ENCODE results near the gene TUBGCP2.
"Not testable (repeated sequence)": the region's sequence is repeated elsewhere in the genome, so short reads cannot be mapped to it uniquely, and the experiment has no call there.

TUBGCP2 gene

GRCh38 chr10:133325440-133326222 lies 17.0 kb upstream of the TUBGCP2 start:
- ATAC-seq (ENCODE audit: low read depth), result 0 out of 3 replicates have a peak, but pooled peaks have one; percentile 19
- peak overlapping the region; percentile 18 for H3K4me3 ChIP-seq (ENCODE audit: severe bottlenecking)
- H3K4me1 ChIP-seq (ENCODE audit: insufficient read depth, poor library complexity, severe bottlenecking), result no peaks in the 10 kb centered on the region
- TF ChIP-seq, protein P1, sequence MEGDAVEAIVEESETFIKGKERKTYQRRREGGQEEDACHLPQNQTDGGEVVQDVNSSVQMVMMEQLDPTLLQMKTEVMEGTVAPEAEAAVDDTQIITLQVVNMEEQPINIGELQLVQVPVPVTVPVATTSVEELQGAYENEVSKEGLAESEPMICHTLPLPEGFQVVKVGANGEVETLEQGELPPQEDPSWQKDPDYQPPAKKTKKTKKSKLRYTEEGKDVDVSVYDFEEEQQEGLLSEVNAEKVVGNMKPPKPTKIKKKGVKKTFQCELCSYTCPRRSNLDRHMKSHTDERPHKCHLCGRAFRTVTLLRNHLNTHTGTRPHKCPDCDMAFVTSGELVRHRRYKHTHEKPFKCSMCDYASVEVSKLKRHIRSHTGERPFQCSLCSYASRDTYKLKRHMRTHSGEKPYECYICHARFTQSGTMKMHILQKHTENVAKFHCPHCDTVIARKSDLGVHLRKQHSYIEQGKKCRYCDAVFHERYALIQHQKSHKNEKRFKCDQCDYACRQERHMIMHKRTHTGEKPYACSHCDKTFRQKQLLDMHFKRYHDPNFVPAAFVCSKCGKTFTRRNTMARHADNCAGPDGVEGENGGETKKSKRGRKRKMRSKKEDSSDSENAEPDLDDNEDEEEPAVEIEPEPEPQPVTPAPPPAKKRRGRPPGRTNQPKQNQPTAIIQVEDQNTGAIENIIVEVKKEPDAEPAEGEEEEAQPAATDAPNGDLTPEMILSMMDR (IDR thresholded peaks at IDR 0.05; ENCODE audit: poor library complexity, severe bottlenecking), result no peak
- peaks cover 39% of the 10 kb centered on the region for H3K27me3 ChIP-seq (ENCODE audit: insufficient read depth, poor library complexity, severe bottlenecking)
- no peaks in the 10 kb centered on the region for H3K36me3 ChIP-seq (ENCODE audit: low read depth)
- no peak overlapping the region for H3K27ac ChIP-seq (ENCODE audit: poor library complexity, severe bottlenecking)
- DNase-seq (ENCODE audit: low spot score), result peak; percentile 45
- H3K9me3 ChIP-seq (ENCODE audit: severe bottlenecking), result no peaks in the 10 kb centered on the region

- Histone ChIP-seq H3K36me3 (ENCODE audit: low read depth) (no peaks in the 10 kb centered on the region), H3K4me3 (ENCODE audit: severe bottlenecking) (no peak overlapping the region), H3K4me1 (ENCODE audit: insufficient read depth, poor library complexity, severe bottlenecking) (no peaks in the 10 kb centered on the region), H3K27me3 (ENCODE audit: insufficient read depth, poor library complexity, severe bottlenecking) (peaks cover 37% of the 10 kb centered on the region), H3K27ac (ENCODE audit: poor library complexity, severe bottlenecking) (no peak overlapping the region), H3K9me3 (ENCODE audit: severe bottlenecking) (no peaks in the 10 kb centered on the region)
- TF ChIP-seq, protein P1 (IDR thresholded peaks at IDR 0.05; ENCODE audit: poor library complexity, severe bottlenecking), result no peak
- DNase-seq (ENCODE audit: low spot score), result peak; percentile 66
- ATAC-seq (ENCODE audit: low read depth), result no peak
Observed at GRCh38 chr10:133324857-133325260, 16.2 kb upstream of the TUBGCP2 start.

GRCh38 chr10:133324198-133324792 lies 15.6 kb upstream of the TUBGCP2 start:
- TF ChIP-seq, protein P1 (IDR thresholded peaks at IDR 0.05; ENCODE audit: poor library complexity, severe bottlenecking), result no peak
- Histone ChIP-seq H3K9me3 (ENCODE audit: severe bottlenecking) (no peaks in the 10 kb centered on the region), H3K27me3 (ENCODE audit: insufficient read depth, poor library complexity, severe bottlenecking) (peaks cover 33% of the 10 kb centered on the region), H3K27ac (ENCODE audit: poor library complexity, severe bottlenecking) (no peak overlapping the region), H3K36me3 (ENCODE audit: low read depth) (no peaks in the 10 kb centered on the region), H3K4me1 (ENCODE audit: insufficient read depth, poor library complexity, severe bottlenecking) (no peaks in the 10 kb centered on the region), H3K4me3 (ENCODE audit: severe bottlenecking) (peak overlapping the region; percentile 10)
- DNase-seq (ENCODE audit: low spot score) (peak; percentile 76), ATAC-seq (ENCODE audit: low read depth) (peak; percentile 73)

DNA sequence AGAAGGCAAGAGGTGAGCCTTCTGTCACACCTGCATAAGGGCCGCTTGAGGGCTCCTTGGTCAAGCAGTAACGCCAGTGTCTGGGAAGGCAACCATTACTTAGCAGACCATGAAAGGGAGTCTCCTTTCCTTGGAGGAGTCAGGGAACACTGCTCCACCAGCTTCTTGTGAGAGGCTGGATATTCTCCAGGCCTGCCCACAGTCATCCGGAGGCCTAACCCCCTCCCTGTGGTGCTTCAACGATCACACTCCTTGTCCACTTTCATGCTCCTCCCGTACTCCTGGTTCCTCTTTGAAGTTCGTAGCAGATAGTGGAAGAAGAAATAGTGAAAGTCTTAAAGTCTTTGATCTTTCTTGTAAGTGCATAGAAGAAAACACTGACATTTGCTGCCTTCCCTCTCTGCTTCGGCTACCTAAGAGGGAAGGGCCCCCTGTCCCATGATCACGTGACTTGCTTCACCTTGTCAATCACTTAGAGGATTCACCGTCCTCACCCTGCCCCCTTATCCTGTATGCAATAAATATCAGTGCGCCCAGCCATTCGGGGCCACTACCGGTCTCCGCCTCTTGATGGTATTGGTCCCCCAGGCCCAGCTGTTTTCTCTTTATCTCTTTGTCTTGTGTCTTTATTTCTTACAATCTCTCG lies 13.5 kb upstream of the TUBGCP2 start:
- H3K4me3 ChIP-seq (ENCODE audit: severe bottlenecking); H3K36me3 ChIP-seq (ENCODE audit: low read depth); DNase-seq (ENCODE audit: low spot score); H3K4me1 ChIP-seq (ENCODE audit: insufficient read depth, poor library complexity, severe bottlenecking); ATAC-seq (ENCODE audit: low read depth); H3K9me3 ChIP-seq (ENCODE audit: severe bottlenecking); H3K27ac ChIP-seq (ENCODE audit: poor library complexity, severe bottlenecking): not testable (repeated sequence)
- peaks cover 25% of the 10 kb centered on the region for H3K27me3 ChIP-seq (ENCODE audit: insufficient read depth, poor library complexity, severe bottlenecking)

DNA sequence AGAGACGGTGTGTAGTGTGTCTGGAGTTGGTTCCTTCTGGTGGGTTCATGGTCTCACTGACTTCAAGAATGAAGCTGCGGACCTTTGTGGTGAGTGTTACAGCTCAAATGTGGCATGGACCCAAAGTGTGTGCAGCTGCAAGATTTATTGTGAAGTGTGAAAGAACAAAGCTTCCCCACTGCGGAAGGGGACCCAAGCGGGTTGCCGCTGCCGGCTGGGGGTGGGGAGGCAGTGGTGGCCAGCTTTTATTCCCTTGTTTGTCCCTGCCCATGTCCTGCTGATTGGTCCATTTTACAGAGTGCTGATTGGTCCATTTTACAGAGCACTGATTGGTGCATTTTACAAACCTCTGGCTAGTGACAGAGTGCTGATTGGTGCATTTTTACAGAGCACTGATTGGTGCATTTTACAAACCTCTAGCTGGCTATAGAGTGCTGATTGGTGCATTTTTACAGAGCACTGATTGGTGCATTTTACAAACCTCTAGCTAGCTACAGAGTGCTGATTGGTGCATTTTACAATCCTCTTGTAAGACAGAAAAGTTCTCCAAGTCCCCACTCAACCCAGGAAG lies 12.3 kb upstream of the TUBGCP2 start:
- not testable (repeated sequence) for H3K4me1 ChIP-seq (ENCODE audit: insufficient read depth, poor library complexity, severe bottlenecking); ATAC-seq (ENCODE audit: low read depth); DNase-seq (ENCODE audit: low spot score)

More for the DNA sequence above, 12.3 kb upstream of the TUBGCP2 start:
- not testable (repeated sequence) for H3K4me3 ChIP-seq (ENCODE audit: severe bottlenecking); H3K27ac ChIP-seq (ENCODE audit: poor library complexity, severe bottlenecking); H3K9me3 ChIP-seq (ENCODE audit: severe bottlenecking); H3K36me3 ChIP-seq (ENCODE audit: low read depth)
- H3K27me3 ChIP-seq (ENCODE audit: insufficient read depth, poor library complexity, severe bottlenecking), result peaks cover 12% of the 10 kb centered on the region
